ENCODE data around the gene MARCHF9. TPM values are rescaled to one million over a fixed set of nuclear protein-coding genes. Genes with fewer than 3 reads are reported as not detected.
A peak's percentile ranks its signal among the peaks of the same experiment; 100 is the strongest.

The MARCHF9 gene
- total RNA-seq, 1 experiment from 2014 or later = 6.2 TPM

- Mint-ChIP-seq H3K36me3 (peaks cover 22% of the 10 kb centered on the region), H3K27me3 (ENCODE audit: low read depth) (no peaks in the 10 kb centered on the region), H3K4me1 (peaks cover 4% of the 10 kb centered on the region; the same call in 1 of the 2 replicates), H3K27ac (no peak overlapping the region), H3K4me3 (peak overlapping the region; percentile 100), H3K9me3 (no peaks in the 10 kb centered on the region)
- ATAC-seq (no peak), DNase-seq (ENCODE audit: low spot score) (no peak)
- CTCF ChIA-PET = interaction anchor here (1.0 to 2.8 kb wide), 5 partner anchors 18 to 119 kb away, joined by 3 to 17 read pairs (median 3); no protein-coding TSS in a partner anchor
- POLR2A ChIA-PET = interaction anchor here (0.9 kb wide), 1 partner anchor 55 kb away, joined by 4 read pairs; no protein-coding TSS in a partner anchor
- no peak for TF ChIP-seq JUN (CRISPR knock-in tag; IDR thresholded peaks at IDR 0.05)
- TF ChIP-seq OVOL2 (CRISPR knock-in tag; IDR thresholded peaks at IDR 0.05; ENCODE audit: borderline replicate concordance) = no peak
- no peak for TF ChIP-seq ZNF671 (CRISPR knock-in tag; IDR thresholded peaks at IDR 0.05)
- no peak for TF ChIP-seq HMGA2 (CRISPR knock-in tag; IDR thresholded peaks at IDR 0.05)
- no peak for TF ChIP-seq CBFB (CRISPR knock-in tag; IDR thresholded peaks at IDR 0.05; ENCODE audit: low read depth)
- TF ChIP-seq KAT7 (CRISPR knock-in tag; IDR thresholded peaks at IDR 0.05; ENCODE audit: borderline replicate concordance) = no peak
- TF ChIP-seq ZNF138 (CRISPR knock-in tag; conservative IDR thresholded peaks at IDR 0.05) = no peak
- TF ChIP-seq HMGXB4 (CRISPR knock-in tag; IDR thresholded peaks at IDR 0.05) = no peak
- no peak for TF ChIP-seq GRHL2 (CRISPR knock-in tag; IDR thresholded peaks at IDR 0.05; ENCODE audit: insufficient replicate concordance, severe bottlenecking)
- TF ChIP-seq ERG (CRISPR knock-in tag; IDR thresholded peaks at IDR 0.05) = no peak
- no peak for TF ChIP-seq SP1 (CRISPR knock-in tag; conservative IDR thresholded peaks at IDR 0.05)
- no peak for TF ChIP-seq RELA (CRISPR knock-in tag; IDR thresholded peaks at IDR 0.05; ENCODE audit: borderline replicate concordance)
- TF ChIP-seq ZNF317 (CRISPR knock-in tag; IDR thresholded peaks at IDR 0.05; ENCODE audit: borderline replicate concordance, low read depth) = no peak
- TF ChIP-seq JAZF1 (CRISPR knock-in tag; IDR thresholded peaks at IDR 0.05) = no peak
- TF ChIP-seq ZBTB21 (CRISPR knock-in tag; IDR thresholded peaks at IDR 0.05; ENCODE audit: borderline replicate concordance) = no peak
- TF ChIP-seq FOXP4 (CRISPR knock-in tag; IDR thresholded peaks at IDR 0.05) = no peak
- no peak for TF ChIP-seq MAX (CRISPR knock-in tag; IDR thresholded peaks at IDR 0.05)
These were observed 27.3 kb downstream of the MARCHF9 start for GRCh38 chr12:57782243-57782607.

GRCh38 chr12:57782608-57783465, 27.9 kb downstream of the MARCHF9 start, which contains the start of gene TSFM:
TSS of gene TSFM (plus strand) at chr12:57782787. CDS start at chr12:57782802, 15 bp downstream.
- Mint-ChIP-seq H3K27ac (peak within 1 kb of the TSS; percentile 97), H3K4me1 (peaks cover 4% of the 10 kb centered on the region; the same call in 1 of the 2 replicates), H3K9me3 (no peaks in the 10 kb centered on the region), H3K4me3 (peak within 1 kb of the TSS; percentile 100), H3K27me3 (ENCODE audit: low read depth) (no peaks in the 10 kb centered on the region), H3K36me3 (peaks cover 28% of the 10 kb centered on the region)
- DNase-seq (ENCODE audit: low spot score) = peak; percentile 96
- CTCF ChIA-PET = interaction anchor here (0.6 to 2.8 kb wide), 17 partner anchors 11 to 200 kb away, joined by 3 to 17 read pairs (median 4); partner anchors contain the start of genes CYP27B1, EEF1AKMT3 and METTL1
- peak; percentile 91 for ATAC-seq
- POLR2A ChIA-PET = interaction anchor here (0.7 to 1.0 kb wide), 3 partner anchors 16 to 54 kb away, joined by 3 to 4 read pairs (median 4); partner anchors contain the start of gene CYP27B1
- TF ChIP-seq FOXP1 (CRISPR knock-in tag; IDR thresholded peaks at IDR 0.05; ENCODE audit: borderline replicate concordance) = peak; percentile 81
- no peak for TF ChIP-seq NR2C2 (CRISPR knock-in tag; IDR thresholded peaks at IDR 0.05)
- TF ChIP-seq SMAD3 (CRISPR knock-in tag; IDR thresholded peaks at IDR 0.05; ENCODE audit: borderline replicate concordance) = no peak
- TF ChIP-seq ZBTB43 (CRISPR knock-in tag; IDR thresholded peaks at IDR 0.05) = no peak; the same call in 1 of the 2 replicates
- peak; percentile 41; the same call in 1 of the 2 replicates for TF ChIP-seq USF1 (CRISPR knock-in tag; IDR thresholded peaks at IDR 0.05)
- TF ChIP-seq CREM (CRISPR knock-in tag; IDR thresholded peaks at IDR 0.05) = peak; percentile 88; the same call in 1 of the 2 replicates
- TF ChIP-seq ZNF317 (CRISPR knock-in tag; IDR thresholded peaks at IDR 0.05; ENCODE audit: borderline replicate concordance, low read depth) = no peak
- no peak for TF ChIP-seq MXD4 (CRISPR knock-in tag; IDR thresholded peaks at IDR 0.05; ENCODE audit: borderline replicate concordance)
- no peak for TF ChIP-seq ELF4 (CRISPR knock-in tag; IDR thresholded peaks at IDR 0.05; ENCODE audit: low read depth)
